Astrocyte of the hippocampus (primary cell): ENCODE results near the gene PRM3.

Experiments
- DNase-seq: peaks from one replicate; pipeline ENCODE4 v3.0.0; 2011; ENCODE audit warnings: low read depth, low spot score

PRM3 gene

DNA sequence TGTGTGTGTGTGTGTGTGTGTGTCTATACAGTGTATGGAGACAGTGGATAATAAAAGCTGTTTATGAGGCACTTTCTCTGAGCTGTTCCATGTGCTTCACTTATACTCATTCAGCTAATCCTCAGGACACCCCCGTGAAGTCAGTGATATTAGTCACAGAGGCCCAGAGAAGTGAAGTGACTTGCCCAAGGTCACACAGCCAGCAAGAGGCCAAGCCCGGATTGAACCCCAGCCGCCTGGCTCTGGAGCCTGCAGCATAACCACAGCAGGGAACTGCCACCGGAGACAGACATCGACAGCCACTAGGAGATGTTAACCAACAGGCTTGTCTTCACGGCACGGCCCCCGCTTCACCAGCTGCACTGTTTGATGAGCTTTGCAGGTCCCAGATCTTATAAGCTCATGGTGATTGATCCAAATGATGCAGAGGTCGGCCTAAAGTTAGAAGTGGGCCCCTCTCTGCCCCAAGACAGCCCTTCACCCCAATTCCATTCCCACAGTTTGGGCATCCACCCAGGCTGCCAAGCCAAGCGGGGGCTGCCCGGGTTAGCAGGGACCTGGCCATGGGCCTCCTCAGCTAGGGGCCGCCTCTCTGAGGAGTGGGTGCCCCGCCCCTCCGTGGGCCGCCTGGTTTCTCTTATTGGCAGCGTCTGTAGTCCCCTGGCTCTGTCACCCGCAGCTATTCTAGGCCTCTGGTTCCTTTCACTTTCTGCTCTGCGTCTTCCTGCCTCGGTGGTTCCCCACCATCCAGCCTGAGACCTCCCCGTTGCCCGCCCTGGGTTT lies 48.3 kb downstream of the PRM3 start:
- no peak for DNase-seq

DNA sequence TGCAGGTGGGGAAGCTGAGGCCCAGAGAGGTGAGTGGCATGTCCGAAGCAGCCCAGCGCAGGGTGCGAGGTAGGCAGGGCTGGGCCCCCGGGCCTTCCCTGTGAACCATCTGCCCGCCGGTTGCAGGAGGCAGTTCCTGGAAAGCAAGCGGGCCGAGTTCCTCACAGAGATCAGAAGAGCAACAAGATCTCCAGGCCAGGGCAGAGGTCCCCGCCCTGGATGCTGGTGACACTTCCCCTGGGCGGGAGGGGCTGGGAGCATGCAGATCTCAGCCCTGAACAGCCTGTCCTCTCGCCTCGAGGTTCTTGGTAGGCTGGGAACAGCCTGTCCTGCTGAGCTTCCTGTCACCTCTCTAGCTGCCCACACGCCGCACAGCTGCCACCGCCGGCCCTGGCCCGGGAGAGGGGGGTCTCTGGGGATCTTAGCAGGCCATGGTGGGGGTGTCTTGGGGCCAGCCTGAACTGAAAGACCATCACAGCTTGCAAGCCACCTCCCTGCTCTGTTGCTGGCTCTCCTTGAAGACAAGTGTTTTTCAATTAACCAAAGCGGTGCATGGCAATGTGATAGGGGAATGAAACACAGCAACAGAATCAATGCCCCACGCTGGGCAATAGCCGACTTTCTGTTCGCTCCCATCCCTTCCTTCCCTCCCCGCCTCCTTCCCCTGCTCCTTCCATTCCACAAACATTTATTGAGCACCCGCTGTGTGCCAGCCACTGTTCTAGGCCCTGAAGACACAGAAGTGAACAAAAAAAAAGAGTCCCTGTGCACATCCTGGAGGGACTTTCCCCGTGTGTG lies 49.1 kb downstream of the PRM3 start:
- DNase-seq = no peak
